A673 (cell line): ENCODE measurements around the gene KANSL1L.

Experiments
- CTCF ChIP-seq: fragments of 300-800, 200-600 bp; sonication (generic); conservative IDR thresholded peaks from 2 replicates; pipeline ENCODE4 v1.5.1; 2017; ENCODE audit warnings: low read depth, mild to moderate bottlenecking, antibody characterized with exemption, low read length, moderate library complexity, mixed read lengths
- EZH2 ChIP-seq: fragments of 200-600 bp; sonication (generic); IDR thresholded peaks from 2 replicates; pipeline ENCODE4 v1.6.1; 2017; ENCODE audit warnings: borderline replicate concordance, low read depth, mild to moderate bottlenecking, mixed read lengths, antibody characterized with exemption, low read length; ENCODE audit not compliant: poor library complexity, severe bottlenecking

- TF ChIP-seq EZH2 (no peak), CTCF (no peak)
These were observed 988 bp upstream of the KANSL1L start for GRCh38 chr2:210172219-210172575.
